Activated effector memory CD4-positive, alpha-beta T cell treated with Interleukin-2 at 50 U/mL for 16 hours (primary cell): ENCODE measurements around the gene TMPRSS9.
"Not testable (repeated sequence)": the region's sequence is repeated elsewhere in the genome, so short reads cannot be mapped to it uniquely, and the experiment has no call there.

Experiments
- DNase-seq: peaks from one replicate; pipeline ENCODE4 v3.0.0-alpha.2; 2020

Gene TMPRSS9

DNA sequence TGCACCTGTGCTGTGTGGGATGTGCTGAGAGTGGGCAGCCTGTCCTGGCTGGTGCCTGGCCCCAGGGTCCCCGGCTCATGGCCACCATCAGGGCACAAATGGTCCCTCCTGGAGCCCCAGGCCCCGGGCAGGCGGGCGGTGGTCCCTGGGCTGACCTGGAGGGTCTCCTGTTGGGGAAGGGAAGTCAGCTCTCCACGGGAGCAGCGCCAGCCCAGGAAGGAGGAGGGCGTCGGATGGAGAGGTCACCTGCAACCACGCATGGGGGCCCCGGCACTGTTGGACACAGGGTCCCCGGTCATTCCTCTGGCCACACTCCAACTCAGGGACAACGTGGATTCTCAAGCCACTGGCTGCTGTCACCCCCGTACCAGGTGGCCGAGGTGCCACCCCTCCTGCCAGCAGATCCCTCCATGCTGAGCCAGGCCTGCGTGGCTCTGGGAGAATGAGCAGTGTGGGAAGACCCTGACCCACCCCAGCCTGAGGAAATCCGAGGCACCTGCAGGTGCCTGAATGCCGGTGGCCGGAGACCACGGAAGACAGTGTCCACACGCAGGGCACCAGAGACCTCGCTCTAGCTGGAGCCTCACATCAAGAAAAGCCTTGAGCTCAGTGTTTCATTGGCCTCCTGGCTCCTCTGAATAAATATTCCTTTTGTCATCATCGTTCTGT lies 83.2 kb downstream of the TMPRSS9 start:
- DNase-seq = no peak

DNA sequence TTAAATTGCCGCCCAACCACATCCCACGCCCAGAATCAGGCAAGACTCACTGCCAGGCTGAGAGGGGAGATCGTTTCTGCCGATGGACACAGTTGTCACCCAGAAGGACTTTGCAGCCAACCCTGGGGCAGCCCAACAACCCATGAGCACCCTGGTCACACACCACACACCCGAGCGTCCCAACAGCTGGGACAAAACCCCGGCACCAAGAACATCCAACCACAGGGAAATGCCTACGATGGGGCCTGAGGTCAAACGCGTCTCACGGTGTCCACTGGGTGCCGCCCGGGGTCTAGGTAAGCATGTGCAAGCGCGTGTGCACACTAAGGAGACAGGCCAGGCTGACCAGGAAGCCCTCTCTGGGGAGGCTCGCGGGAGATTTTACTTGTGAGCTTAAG lies 83.7 kb downstream of the TMPRSS9 start:
- no peak for DNase-seq

DNA sequence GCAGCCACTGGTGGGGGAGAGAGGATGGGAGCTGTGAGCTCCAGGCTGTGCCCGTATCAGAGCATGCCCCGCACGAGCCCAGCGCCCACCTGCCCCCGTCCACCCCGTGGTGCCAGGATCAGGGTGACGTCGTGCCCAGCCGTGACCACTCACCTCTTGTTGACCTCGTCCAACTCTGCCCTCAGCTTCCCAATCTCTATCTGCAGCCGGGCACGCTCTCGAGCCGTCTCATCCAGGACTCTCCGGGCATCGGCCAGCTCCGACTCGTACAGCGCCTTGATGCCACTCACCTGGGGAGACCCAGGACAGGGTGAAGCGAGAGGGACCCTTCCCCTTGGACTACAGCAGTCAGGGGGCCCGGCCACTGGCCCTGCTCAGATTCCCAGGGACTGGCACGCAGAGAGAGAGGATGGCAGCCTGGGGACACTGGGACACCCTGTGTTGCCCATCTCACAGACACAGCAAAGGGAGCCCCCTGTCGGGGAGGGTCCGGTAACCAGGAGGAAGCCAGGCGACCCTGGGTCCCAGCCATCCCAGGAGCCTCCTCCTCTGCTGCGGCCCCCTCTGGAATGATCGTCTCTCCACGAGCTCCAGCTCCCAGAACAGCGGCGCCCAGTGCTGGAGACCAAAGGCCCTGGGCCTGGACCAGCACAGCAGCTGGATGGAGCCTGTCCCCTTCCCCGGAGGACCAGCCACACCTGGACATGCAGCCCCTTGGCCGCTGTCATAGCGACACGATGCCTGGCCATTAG lies 84.4 kb downstream of the TMPRSS9 start:
- DNase-seq = no peak

DNA sequence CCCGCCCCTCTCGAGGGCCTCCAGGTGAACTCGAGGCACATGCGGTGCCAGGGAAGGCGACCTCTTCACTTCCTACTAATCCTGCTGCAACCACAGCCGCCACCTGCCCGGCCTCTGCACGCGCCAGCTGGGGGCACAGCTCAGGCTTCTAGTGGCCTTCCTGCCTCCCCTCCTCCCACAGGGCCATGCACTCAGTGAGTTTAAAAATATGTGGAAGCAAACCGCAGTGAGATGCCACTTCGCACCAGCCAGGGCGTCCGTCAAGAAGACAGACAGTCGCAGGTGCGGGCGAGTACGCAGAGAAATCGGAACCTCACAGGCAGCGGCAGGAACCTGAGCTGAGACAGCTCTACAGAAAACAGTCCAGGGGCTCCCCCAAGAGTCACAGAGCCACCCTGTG lies 86.3 kb downstream of the TMPRSS9 start:
- DNase-seq = no peak

DNA sequence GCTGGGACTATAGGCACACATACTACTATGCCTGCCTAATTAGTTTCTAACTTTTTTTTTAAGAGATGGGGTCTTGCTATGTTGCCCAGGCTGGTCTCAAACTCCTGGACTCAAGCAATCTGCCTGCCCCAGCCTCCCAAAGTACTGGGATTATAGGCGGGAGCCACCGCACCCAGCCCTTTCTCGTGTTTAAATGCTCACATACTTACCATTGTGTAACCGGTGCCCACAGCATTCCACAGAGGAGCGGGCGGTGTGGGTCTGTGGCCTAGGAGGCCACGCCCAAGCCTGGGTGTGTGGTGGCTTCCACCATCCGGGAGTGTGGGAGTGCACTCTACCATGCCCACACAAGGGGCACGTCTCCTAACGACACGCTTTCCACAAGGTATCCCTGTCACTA lies 89.0 kb downstream of the TMPRSS9 start:
- no peak for DNase-seq

DNA sequence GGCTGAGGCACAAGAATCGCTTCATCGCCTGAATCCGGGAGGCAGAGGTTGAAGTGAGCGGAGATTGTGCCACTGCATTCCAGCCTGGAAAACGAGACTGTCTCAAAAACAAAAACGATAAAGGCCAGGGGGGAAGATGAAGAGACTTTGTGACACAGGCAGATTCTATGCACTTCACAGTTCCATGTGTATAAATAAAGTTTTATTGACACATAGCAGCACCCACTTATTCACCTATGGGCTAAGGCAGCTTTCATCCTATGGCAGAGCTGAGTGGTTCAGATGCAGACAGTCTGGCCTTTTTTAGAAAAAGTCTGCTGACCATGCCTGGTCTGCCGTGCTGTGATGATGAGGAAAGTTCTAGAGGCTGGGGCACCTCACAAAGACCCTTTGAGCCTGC lies 91.1 kb downstream of the TMPRSS9 start:
- DNase-seq = no peak

DNA sequence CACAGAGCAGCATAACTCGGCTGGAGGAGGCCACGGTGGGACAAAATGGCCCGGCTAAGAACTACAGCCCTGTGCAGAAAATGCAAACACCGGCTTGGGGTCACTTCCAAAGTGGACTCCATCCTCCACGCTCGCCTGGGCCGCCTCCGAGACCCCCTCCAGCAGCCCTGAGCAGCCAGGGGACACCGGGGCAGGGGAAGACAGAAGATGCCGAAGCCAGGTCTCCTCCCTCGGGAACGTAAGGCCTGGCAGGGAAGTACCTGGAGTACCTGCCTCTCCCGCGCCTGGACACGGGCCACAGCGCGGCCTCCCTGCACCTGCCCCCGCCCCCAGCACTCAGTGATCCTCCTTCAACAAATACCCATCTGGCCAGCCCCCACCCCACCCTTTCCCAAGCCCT lies 91.7 kb downstream of the TMPRSS9 start:
- no peak for DNase-seq

DNA sequence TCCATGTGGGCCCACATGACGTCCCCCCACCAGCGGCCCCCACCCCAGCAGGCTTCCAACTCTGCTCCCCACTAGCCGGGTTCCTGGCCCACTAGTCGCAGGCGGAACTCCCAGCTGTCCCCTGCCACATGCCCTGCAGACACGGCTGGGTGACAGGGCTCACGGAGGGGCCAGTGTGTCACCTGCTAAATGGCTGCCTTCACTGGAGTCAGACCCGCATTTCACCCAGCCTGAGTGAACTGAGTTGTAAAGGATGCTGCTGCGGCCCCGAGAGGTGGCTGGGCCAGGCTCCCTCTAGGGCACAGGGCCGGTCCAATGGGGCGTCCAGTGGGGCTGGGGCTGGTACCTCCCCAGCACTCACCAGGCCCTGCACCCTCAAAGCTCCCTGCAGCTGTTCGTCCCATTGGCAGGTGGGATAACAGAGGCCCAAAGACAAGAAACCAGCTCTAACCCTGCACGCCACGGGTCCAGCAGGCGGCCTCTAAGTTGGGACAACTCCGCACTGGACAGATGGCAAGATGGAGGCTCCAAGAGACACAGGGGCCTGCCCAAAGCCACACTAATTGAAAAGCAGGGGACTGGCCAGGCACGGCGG lies 93.5 kb downstream of the TMPRSS9 start:
- DNase-seq = no peak

DNA sequence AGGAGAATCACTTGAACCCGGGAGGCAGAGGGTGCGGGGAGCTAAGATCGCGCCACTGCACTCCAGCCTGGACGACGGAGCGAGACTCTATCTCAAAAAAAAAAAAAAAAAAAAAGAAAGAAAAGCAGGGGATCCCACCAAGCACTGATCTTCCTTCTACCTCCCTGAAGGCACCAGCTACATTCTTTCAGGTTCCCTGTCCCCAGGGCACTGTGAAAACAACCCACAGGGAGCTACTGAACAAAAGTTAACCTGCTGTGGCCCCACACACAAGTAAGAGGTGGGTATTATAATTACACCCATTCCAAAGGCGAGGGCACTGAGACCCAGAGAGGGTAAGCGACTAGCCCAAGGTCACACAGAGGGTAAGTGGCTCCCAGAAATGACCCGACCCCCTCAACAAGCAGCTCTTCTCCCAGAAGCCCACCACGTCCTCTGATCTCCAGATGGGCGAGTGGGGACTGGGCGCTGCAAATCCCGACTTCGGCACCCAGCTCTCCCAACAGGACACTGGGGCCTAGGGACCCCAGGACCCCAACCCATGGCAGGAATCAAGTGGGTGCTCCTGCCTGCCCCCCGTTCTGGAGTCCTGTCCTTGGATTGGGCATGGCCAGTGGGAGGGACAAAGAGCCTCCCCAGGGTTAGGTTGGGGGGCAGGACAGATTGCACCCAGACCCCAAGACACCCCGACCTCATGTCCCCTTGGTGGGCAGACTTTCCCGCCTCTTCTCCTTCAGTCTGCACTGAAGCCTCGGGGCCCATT lies 94.3 kb downstream of the TMPRSS9 start:
- no peak for DNase-seq

DNA sequence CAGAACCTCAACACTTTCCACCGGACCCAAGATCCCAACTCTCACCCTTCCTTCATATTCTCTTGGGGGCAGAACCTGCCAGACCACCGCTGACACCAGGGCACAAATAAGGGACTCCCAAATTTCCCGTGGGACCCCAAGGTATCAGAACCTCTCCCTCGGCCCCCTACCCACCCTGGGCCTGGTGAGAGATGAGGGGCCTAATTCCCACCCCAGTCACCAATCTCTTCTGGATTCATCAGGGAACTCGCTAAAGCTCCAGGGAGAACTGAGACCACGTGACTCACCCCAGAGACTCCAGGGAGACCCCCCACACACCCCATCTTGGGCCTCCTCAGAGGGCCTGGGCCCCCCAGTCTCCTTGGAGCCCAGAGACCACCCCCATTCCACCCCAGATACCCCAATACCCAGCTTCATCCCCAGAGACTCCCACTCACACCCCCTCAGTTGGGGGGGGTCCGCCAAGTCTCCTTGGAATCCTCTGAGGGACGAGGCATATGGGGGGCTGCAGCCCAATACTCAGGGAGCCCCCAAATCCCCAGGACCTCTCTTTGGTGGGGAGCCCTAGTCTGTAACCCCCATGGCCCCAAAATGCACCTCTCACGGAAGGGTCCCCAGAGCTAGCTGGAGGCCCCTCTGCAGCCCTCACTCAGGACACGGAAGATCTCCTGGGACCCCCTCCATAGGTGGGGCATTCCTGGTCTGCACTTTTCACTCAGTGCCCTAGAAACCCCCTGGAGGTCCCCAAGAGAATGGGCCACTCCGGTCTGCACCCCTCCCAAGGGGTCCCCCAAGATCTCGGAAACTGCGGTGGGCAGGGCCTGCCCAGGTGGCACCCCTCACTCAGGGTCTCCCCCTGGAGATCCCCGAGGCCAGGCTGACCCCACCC lies 95.1 kb downstream of the TMPRSS9 start:
- no peak for DNase-seq

DNA sequence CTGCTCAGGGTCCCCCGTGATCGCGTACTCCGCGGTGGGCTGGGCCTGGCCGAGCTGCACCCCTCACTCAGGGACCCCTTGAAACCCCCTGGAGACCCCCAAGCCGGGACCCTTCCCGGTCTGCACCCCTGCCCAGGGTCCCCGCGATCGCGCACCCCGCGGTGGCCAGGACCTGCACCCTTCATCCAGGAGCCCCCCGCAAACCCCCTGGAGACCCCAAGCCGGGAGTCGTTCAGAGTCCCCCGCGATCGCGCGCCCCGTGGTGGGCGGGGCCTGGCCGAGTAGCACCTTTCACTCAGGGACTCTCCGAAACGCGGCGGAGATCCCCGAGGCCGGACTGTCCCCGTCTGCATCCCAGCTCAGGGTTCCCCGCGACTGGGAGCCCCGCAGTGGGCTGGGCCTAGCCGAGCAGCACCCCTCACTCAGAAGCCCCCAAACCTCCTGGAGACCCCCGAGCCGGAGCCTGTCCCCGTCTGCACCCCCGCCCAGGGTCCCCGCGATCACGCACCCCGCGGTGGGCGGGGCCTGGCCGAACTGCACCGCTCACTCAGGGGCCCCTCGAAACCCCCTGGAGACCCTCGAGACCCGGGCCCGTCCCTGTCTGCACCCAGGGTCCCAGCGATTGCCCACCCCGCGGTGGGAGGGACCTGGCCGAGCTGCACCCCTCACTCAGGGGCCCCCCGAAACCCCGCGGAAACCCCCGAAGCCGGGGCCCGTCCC lies 95.9 kb downstream of the TMPRSS9 start:
- DNase-seq = peak; percentile 26

DNA sequence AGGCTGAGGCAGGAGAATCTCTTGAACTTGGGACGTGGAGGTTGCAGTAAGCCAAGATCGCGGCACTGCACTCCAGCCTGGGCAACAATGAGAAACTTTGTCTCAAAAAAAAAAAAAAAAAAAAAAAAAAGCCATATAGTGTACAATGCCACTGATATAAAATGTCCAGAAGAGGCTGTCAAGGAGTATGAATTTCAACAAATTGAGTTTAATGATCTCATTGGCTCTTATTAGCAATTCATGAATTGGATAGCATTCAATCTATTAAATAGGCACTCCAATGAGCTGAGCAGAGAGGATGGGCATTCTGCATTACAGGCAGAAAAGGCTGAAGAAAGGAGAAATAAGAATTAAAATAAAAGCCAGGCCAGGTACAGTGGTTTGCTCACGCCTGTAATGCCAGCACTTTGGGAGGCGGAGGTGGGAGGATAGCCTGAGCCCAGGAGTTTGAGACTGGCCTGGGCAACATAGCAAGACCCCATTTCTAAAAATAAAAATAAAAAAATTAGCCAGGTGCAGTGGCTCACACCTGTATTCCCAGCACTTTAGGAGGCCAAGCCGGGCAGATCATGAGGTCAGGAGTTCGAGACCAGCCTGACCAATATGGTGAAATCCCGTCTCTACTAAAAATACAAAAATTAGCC lies 97.5 kb downstream of the TMPRSS9 start:
- no peak for DNase-seq

DNA sequence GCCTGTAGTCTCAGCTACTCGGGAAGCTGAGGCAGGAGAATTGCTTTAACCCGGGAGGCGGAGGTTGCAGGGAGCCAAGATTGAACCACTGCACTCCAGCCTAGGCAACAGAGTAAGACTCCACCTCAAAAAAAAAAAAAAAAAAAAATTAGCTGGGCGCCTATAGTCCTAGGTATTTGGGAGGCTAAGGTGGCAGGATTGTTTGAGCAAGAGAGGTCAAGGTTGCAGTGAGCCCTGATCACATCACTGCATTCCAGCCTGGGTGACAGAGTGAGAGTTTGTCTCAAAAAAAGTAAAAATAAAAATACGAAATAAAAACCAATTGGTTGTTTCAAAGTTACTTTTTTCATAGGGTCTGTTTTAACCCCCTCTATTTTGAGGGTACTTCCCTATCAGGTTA lies 98.0 kb downstream of the TMPRSS9 start:
- no peak for DNase-seq

DNA sequence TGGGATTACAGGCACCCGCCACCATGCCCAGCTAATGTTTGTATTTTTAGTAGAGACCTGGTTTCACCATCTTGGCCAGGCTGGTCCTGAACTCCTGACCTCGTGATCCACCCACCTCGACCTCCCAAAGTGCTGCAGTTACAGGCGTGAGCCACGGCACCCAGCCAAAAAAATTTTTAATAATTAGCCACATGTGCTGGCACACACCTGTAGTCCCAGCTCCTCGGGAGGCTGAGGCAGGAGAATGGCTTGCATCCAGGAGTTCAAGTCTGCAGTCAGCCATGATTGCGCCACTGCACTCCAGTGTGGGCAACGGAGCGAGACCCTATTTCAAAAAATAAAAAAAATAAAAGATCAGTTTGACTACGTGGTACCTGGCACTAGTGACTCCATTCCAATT lies 98.7 kb downstream of the TMPRSS9 start:
- not testable (repeated sequence) for DNase-seq

DNA sequence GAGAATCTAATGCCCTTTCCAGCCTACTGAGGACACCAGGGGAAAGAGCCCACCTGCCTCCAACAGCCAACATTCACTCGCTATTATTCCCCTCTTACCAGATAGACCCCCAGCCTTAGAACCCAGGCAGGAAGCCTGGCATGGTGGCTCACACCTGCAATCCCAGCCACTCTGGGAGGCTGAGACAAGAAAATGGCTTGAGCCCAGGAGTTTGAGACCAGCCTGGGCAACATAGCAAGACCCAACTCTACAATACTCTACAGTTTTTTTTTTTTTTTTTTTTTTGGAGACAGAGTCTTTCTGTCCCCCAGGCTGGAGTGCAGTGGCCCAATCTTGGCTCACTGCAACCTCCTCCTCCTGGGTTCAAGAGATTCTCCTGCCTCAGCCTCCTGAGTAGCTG lies 100.2 kb downstream of the TMPRSS9 start:
- DNase-seq = no peak

DNA sequence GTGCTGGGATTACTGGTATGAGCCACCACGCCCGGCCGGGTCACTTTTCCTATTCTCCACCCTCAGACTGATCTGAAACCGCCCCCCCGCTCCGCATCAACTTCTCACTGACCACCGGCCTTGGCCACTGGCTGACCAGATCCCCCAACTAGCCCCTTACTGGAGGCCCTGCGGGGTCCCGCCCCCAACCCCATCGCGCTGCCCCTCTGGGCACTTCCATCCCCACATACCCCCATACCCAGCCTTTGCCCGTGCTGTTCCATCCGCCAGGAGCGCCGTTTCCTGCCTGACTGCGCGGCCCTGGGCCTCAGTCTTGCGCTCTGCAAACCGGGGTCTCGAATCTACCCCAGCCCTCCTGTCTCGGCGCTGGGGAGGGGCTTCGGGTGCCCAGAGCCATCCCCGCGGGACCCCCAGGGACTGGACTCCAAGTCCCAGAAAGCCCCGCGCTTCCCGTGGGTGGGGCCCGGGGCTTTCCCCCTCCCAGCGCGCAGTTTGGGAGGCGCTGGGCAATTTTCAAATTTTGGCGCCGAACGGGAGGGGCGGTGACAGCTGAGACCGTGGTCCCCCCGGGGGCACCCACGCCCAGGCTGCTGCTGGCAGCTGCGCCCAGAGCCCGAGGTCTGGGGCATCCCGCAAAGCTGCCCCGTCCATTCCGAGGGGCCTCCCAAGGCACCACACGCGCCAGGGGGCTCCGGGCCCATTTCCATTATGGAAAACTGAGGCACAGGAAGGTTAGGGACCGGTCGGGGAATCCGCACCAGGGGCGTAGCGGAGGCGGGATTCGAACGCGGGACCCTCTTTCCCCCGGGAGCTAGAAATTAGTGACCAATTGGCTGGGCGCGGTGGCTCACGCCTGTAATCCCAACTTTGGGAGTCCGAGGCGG lies 101.9 kb downstream of the TMPRSS9 start:
- DNase-seq = peak; percentile 36

DNA sequence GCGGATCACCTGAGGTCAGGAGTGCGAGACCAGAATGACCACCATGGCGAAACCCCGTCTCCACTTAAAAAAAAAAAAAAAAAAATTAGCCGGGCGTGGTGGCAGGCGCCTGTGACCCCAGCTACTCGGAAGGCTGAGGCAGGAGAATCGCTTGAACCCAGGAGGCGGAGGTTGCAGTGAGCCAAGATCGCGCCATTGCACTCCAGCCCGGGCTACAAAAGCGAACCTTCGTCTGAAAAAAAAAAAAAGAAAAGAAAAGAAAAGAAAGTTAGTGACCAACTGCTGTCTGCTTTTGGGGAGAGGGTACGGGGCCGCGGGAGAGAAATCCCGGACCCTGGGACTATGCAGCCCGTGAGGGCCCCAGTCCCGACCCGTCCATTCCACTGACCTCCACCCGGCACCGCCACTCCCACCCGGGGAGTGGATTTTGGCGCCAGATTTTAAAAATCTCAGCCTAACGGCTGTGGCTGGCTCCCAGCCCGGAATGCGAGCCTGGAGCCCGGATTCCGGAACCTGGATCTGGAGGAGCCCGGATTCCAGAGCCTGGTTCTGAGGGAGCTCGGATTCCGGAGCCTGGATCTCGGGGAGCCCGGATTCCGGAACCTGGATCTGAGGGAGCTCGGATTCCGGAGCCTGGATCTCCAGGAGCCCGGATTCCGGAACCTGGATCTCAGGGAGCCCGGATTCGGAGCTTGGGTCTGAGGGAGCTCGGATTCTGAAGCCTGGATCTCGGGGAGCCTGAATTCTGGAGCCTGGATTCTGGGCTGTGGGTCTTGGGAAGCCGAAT lies 102.8 kb downstream of the TMPRSS9 start:
- no peak for DNase-seq

DNA sequence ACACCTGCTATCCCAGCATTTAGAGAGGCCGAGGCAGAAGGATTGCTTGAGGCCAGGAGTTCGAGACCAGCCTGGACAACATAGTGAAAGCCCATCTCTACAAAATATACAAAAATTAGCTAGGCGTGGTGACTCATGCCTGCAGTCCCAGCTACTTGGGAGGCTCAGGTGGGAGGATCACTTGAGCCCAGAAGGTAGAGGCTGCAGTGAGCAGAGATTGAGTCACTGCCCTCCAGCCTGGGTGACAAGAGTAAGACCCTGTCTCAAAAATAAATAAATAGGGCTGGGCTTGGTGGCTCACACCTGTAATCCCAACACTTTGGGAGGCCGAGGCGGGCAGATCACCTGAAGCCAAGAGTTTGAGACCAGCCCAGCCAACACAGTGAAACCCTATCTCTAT lies 103.6 kb downstream of the TMPRSS9 start:
- DNase-seq = not testable (repeated sequence)

DNA sequence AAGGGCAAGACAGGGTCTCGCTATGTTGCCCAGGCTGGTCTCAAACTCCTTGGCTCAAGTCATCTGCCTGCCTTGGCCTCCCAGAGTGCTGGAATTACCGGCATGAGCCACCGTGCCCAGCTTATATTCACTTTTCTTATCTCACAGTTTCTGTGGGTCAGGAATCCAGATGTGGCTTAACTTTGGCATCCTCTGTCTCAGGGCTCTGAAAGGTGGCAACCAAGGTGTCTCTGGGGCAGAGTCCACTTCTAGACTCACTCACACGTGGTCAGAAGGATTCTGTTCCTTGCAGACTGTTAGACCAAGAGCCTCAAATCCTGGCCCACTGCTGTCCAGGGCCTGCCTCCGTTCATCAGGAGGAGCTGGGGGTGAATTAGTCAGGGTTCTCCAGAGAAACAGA lies 104.3 kb downstream of the TMPRSS9 start:
- no peak for DNase-seq
